K562 (cell line): ENCODE results near the gene SCFD2.

Experiments
- TF ChIP-seq, protein P1 (sequence below): fragments of 450-650 bp; IDR thresholded peaks from 2 replicates; pipeline ENCODE4 v1.6.1; 2018; ENCODE audit not compliant: partially characterized antibody
- TF ChIP-seq, protein P2 (sequence below): sonication (generic); formaldehyde crosslinking; IDR thresholded peaks from 2 replicates; pipeline ENCODE4 v1.8.0; 2022; ENCODE audit warnings: mild to moderate bottlenecking, missing genetic modification reagents, borderline replicate concordance

DNA sequence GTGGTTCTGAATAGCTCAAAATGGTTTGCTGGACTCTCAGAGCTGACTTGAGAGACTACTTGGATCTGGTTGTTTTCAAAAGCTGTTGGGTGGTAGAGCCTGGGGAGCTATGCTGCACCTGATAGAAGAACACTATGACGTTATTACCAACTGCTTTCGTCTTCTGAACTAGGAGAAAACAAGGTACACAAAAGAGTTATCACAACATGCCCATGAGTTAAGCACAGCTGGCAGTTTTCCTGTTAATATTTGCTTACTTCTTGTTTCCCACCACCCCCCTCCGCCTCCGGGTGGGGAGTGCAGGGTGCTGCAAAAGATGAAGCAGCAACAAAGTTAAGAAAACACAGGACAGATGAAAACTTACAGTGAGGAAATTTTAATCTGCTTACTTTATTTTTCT lies 434.6 kb downstream of the SCFD2 start:
- TF ChIP-seq, protein P1, sequence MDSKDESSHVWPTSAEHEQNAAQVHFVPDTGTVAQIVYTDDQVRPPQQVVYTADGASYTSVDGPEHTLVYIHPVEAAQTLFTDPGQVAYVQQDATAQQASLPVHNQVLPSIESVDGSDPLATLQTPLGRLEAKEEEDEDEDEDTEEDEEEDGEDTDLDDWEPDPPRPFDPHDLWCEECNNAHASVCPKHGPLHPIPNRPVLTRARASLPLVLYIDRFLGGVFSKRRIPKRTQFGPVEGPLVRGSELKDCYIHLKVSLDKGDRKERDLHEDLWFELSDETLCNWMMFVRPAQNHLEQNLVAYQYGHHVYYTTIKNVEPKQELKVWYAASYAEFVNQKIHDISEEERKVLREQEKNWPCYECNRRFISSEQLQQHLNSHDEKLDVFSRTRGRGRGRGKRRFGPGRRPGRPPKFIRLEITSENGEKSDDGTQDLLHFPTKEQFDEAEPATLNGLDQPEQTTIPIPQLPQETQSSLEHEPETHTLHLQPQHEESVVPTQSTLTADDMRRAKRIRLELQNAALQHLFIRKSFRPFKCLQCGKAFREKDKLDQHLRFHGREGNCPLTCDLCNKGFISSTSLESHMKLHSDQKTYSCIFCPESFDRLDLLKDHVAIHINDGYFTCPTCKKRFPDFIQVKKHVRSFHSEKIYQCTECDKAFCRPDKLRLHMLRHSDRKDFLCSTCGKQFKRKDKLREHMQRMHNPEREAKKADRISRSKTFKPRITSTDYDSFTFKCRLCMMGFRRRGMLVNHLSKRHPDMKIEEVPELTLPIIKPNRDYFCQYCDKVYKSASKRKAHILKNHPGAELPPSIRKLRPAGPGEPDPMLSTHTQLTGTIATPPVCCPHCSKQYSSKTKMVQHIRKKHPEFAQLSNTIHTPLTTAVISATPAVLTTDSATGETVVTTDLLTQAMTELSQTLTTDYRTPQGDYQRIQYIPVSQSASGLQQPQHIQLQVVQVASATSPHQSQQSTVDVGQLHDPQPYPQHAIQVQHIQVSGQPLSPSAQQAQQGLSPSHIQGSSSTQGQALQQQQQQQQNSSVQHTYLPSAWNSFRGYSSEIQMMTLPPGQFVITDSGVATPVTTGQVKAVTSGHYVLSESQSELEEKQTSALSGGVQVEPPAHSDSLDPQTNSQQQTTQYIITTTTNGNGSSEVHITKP, result no peak
- TF ChIP-seq, protein P2, sequence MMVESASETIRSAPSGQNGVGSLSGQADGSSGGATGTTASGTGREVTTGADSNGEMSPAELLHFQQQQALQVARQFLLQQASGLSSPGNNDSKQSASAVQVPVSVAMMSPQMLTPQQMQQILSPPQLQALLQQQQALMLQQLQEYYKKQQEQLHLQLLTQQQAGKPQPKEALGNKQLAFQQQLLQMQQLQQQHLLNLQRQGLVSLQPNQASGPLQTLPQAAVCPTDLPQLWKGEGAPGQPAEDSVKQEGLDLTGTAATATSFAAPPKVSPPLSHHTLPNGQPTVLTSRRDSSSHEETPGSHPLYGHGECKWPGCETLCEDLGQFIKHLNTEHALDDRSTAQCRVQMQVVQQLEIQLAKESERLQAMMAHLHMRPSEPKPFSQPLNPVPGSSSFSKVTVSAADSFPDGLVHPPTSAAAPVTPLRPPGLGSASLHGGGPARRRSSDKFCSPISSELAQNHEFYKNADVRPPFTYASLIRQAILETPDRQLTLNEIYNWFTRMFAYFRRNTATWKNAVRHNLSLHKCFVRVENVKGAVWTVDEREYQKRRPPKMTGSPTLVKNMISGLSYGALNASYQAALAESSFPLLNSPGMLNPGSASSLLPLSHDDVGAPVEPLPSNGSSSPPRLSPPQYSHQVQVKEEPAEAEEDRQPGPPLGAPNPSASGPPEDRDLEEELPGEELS (CRISPR knock-in tag), result no peak
